Osteocyte (in vitro differentiated cells): ENCODE data around the gene PPP2R5C. TPM values are rescaled to one million over a fixed set of nuclear protein-coding genes. Genes with fewer than 3 reads are reported as not detected.
A peak's percentile ranks its signal among the peaks of the same experiment; 100 is the strongest.

Experiments used
- DNase-seq: peaks from one replicate; pipeline ENCODE4 v3.0.0; 2021; ENCODE audit warnings: mixed read lengths; ENCODE audit not compliant: unreplicated experiment; ENCODE audit errors: extremely low spot score
- H3K27ac Mint-ChIP-seq: one replicate; pipeline ENCODE4 v1.8.0; 2021; ENCODE audit warnings: mild to moderate bottlenecking, mixed read lengths; ENCODE audit not compliant: unreplicated experiment
- H3K27me3 Mint-ChIP-seq: one replicate; pipeline ENCODE4 v1.8.0; 2021; ENCODE audit warnings: mixed read lengths; ENCODE audit not compliant: unreplicated experiment
- H3K36me3 Mint-ChIP-seq: one replicate; pipeline ENCODE4 v1.8.0; 2021; ENCODE audit warnings: mixed read lengths; ENCODE audit not compliant: unreplicated experiment
- H3K4me1 Mint-ChIP-seq: one replicate; pipeline ENCODE4 v1.8.0; 2021; ENCODE audit warnings: mixed read lengths; ENCODE audit not compliant: unreplicated experiment
- H3K4me3 Mint-ChIP-seq: one replicate; pipeline ENCODE4 v1.8.0; 2021; ENCODE audit warnings: mild to moderate bottlenecking, moderate library complexity, mixed read lengths; ENCODE audit not compliant: unreplicated experiment
- H3K9me3 Mint-ChIP-seq: one replicate; pipeline ENCODE4 v1.8.0; 2021; ENCODE audit warnings: mixed read lengths; ENCODE audit not compliant: unreplicated experiment
- CTCF ChIP-seq: fragments of 200-600 bp; sonication (generic); IDR thresholded peaks from 2 replicates; pipeline ENCODE4 v1.5.0; 2021; ENCODE audit warnings: antibody characterized with exemption, mild to moderate bottlenecking, moderate library complexity
- total RNA-seq: library from RNA; stranded (reverse); gene quantifications from 2 replicates; pipeline ENCODE4 v1.2.1, GENCODE V29; 2021

The PPP2R5C gene
- total RNA-seq, 1 donor from 2014 or later: 116 TPM

- H3K4me3 Mint-ChIP-seq: no peak overlapping the region
- H3K9me3 Mint-ChIP-seq: no peaks in the 10 kb centered on the region
- H3K27me3 Mint-ChIP-seq: no peaks in the 10 kb centered on the region
- no peak for DNase-seq
- H3K36me3 Mint-ChIP-seq: peaks cover 8% of the 10 kb centered on the region
- peaks cover 60% of the 10 kb centered on the region for H3K4me1 Mint-ChIP-seq
- TF ChIP-seq CTCF: no peak
- no peak overlapping the region for H3K27ac Mint-ChIP-seq
Observed at GRCh38 chr14:101839236-101839635, 77.7 kb downstream of the PPP2R5C start.

- no peak for TF ChIP-seq CTCF
- Mint-ChIP-seq H3K27me3 (no peaks in the 10 kb centered on the region), H3K4me3 (no peak overlapping the region), H3K9me3 (no peaks in the 10 kb centered on the region), H3K4me1 (peaks cover 56% of the 10 kb centered on the region), H3K27ac (no peak overlapping the region), H3K36me3 (peaks cover 10% of the 10 kb centered on the region)
- no peak for DNase-seq
Observed at GRCh38 chr14:101839661-101840060, 78.2 kb downstream of the PPP2R5C start.

GRCh38 chr14:101840649-101841369, 79.3 kb downstream of the PPP2R5C start:
- Mint-ChIP-seq H3K4me1 (peaks cover 44% of the 10 kb centered on the region), H3K27me3 (no peaks in the 10 kb centered on the region), H3K4me3 (no peak overlapping the region), H3K27ac (no peak overlapping the region), H3K9me3 (no peaks in the 10 kb centered on the region), H3K36me3 (peaks cover 10% of the 10 kb centered on the region)
- no peak for DNase-seq
- no peak for TF ChIP-seq CTCF

GRCh38 chr14:101843038-101843437, 81.5 kb downstream of the PPP2R5C start:
- H3K27ac Mint-ChIP-seq: peak overlapping the region; percentile 3

More at GRCh38 chr14:101843038-101843437, 81.5 kb downstream of the PPP2R5C start:
- Mint-ChIP-seq H3K4me3 (no peak overlapping the region), H3K27me3 (no peaks in the 10 kb centered on the region), H3K9me3 (no peaks in the 10 kb centered on the region), H3K36me3 (peaks cover 8% of the 10 kb centered on the region), H3K4me1 (peaks cover 24% of the 10 kb centered on the region)
- no peak for DNase-seq
- no peak for TF ChIP-seq CTCF
